ENCODE measurements around the gene MRPL38. TPM values are rescaled to one million over a fixed set of nuclear protein-coding genes. Genes with fewer than 3 reads are reported as not detected.

Gene MRPL38
- total RNA-seq, 5 donors from 2014 or later (not counting 1 experiment from before 2014, with no cell fraction given): 116 to 170 (median 144) TPM

- no peak overlapping the region for H3K4me3 ChIP-seq (ENCODE audit: control insufficient read depth in 1 of 2, extremely low read depth in 1 of 2, low read length in 1 of 2)
- H3K9me3 ChIP-seq: no peaks in the 10 kb centered on the region
- H3K27me3 ChIP-seq (replicated peaks in 1 of 2; ENCODE audit: control insufficient read depth in 2 of 2, extremely low read depth in 1 of 2, insufficient read depth in 2 of 2, low read length in 1 of 2): no peaks in the 10 kb centered on the region
- ChIA-PET CTCF (interaction anchor here in 1 of 2 donors (0.9 kb wide), 1 partner anchor 412 kb away, joined by 3 read pairs; no protein-coding TSS in a partner anchor), POLR2A (no interaction called here)
- WGBS (ENCODE audit: insufficient coverage): 89% methylated on average over 5 of the region's 8 CpGs
- Mint-ChIP-seq H3K36me3 (peaks cover 8% of the 10 kb centered on the region), H3K4me3 (no peak overlapping the region), H3K27me3 (no peaks in the 10 kb centered on the region), H3K27ac (no peak overlapping the region), H3K9me3 (no peaks in the 10 kb centered on the region), H3K4me1 (peaks cover 0 to 4% (median 3%) of the 10 kb centered on the region in 3 donors)
- ATAC-seq (replicated peaks in 1 of 4) (no peak), DNase-seq (no peak)
- H3K27ac ChIP-seq (ENCODE audit: low read length): no peak overlapping the region
- H3K4me1 ChIP-seq (ENCODE audit: control insufficient read depth in 1 of 2, extremely low read depth in 1 of 2, insufficient read depth in 2 of 2, low read length in 2 of 2): peaks cover 0 to 7% of the 10 kb centered on the region in 2 experiments
- H3K36me3 ChIP-seq (ENCODE audit: control insufficient read depth in 2 of 2, extremely low read depth in 1 of 2, insufficient read depth in 1 of 2, low read length in 1 of 2): peaks cover 0 to 13% of the 10 kb centered on the region in 2 donors
These were observed 10.6 kb upstream of the MRPL38 start for GRCh38 chr17:75915268-75915667.

GRCh38 chr17:75914643-75915267 is 10.1 kb upstream of the MRPL38 start:
- no peak overlapping the region for H3K4me3 Mint-ChIP-seq
- H3K27me3 ChIP-seq (replicated peaks in 1 of 2; ENCODE audit: control insufficient read depth in 2 of 2, extremely low read depth in 1 of 2, insufficient read depth in 2 of 2, low read length in 1 of 2): no peaks in the 10 kb centered on the region
- ChIA-PET CTCF (no interaction called here), POLR2A (no interaction called here)
- H3K4me3 ChIP-seq (ENCODE audit: control insufficient read depth in 1 of 2, extremely low read depth in 1 of 2, low read length in 1 of 2): no peak overlapping the region
- H3K4me1 ChIP-seq (ENCODE audit: control insufficient read depth in 1 of 2, extremely low read depth in 1 of 2, insufficient read depth in 2 of 2, low read length in 2 of 2): peaks cover 0 to 7% of the 10 kb centered on the region in 2 experiments
- ATAC-seq (replicated peaks in 1 of 4): no peak
- no peak overlapping the region for H3K27ac Mint-ChIP-seq
- no peaks in the 10 kb centered on the region for H3K27me3 Mint-ChIP-seq
- DNase-seq: no peak
- H3K27ac ChIP-seq (ENCODE audit: low read length): no peak overlapping the region
- no peaks in the 10 kb centered on the region for H3K9me3 ChIP-seq
- peaks cover 0 to 6% (median 5%) of the 10 kb centered on the region in 3 donors for H3K4me1 Mint-ChIP-seq
- peaks cover 8% of the 10 kb centered on the region for H3K36me3 Mint-ChIP-seq
- peaks cover 0 to 11% of the 10 kb centered on the region in 2 donors for H3K36me3 ChIP-seq (ENCODE audit: control insufficient read depth in 2 of 2, extremely low read depth in 1 of 2, insufficient read depth in 1 of 2, low read length in 1 of 2)
- no peaks in the 10 kb centered on the region for H3K9me3 Mint-ChIP-seq
- WGBS (ENCODE audit: insufficient coverage): 95% methylated on average over 34 of the region's 34 CpGs

- ChIA-PET POLR2A (no interaction called here), CTCF (no interaction called here)
- 97% methylated on average over 31 of the region's 32 CpGs for WGBS (ENCODE audit: insufficient coverage)
- no peaks in the 10 kb centered on the region for H3K9me3 ChIP-seq
- Mint-ChIP-seq H3K36me3 (peaks cover 8% of the 10 kb centered on the region), H3K27me3 (no peaks in the 10 kb centered on the region), H3K4me3 (no peak overlapping the region), H3K4me1 (peaks cover 0 to 6% (median 5%) of the 10 kb centered on the region in 3 donors), H3K27ac (no peak overlapping the region), H3K9me3 (no peaks in the 10 kb centered on the region)
- no peaks in the 10 kb centered on the region for H3K27me3 ChIP-seq (replicated peaks in 1 of 2; ENCODE audit: control insufficient read depth in 2 of 2, extremely low read depth in 1 of 2, insufficient read depth in 2 of 2, low read length in 1 of 2)
- ATAC-seq (replicated peaks in 1 of 4) (no peak), DNase-seq (no peak)
- H3K27ac ChIP-seq (ENCODE audit: low read length): no peak overlapping the region
- peaks cover 0 to 7% of the 10 kb centered on the region in 2 experiments for H3K4me1 ChIP-seq (ENCODE audit: control insufficient read depth in 1 of 2, extremely low read depth in 1 of 2, insufficient read depth in 2 of 2, low read length in 2 of 2)
- no peak overlapping the region for H3K4me3 ChIP-seq (ENCODE audit: control insufficient read depth in 1 of 2, extremely low read depth in 1 of 2, low read length in 1 of 2)
- peaks cover 2 to 6% of the 10 kb centered on the region in 2 donors for H3K36me3 ChIP-seq (ENCODE audit: control insufficient read depth in 2 of 2, extremely low read depth in 1 of 2, insufficient read depth in 1 of 2, low read length in 1 of 2)
These were observed 9.0 kb upstream of the MRPL38 start for GRCh38 chr17:75913537-75914210.

- H3K36me3 Mint-ChIP-seq: peaks cover 4% of the 10 kb centered on the region
- no peak for ATAC-seq (replicated peaks in 1 of 4)
- WGBS (ENCODE audit: insufficient coverage): 95% methylated on average over 5 of the region's 6 CpGs
These were observed 6.0 kb upstream of the MRPL38 start for GRCh38 chr17:75910699-75911098.

GRCh38 chr17:75909812-75910274 is 5.2 kb upstream of the MRPL38 start:
- Histone ChIP-seq H3K27me3 (replicated peaks in 1 of 2; ENCODE audit: control insufficient read depth in 2 of 2, extremely low read depth in 1 of 2, insufficient read depth in 2 of 2, low read length in 1 of 2) (no peaks in the 10 kb centered on the region), H3K9me3 (no peaks in the 10 kb centered on the region), H3K36me3 (ENCODE audit: control insufficient read depth in 2 of 2, extremely low read depth in 1 of 2, insufficient read depth in 1 of 2, low read length in 1 of 2) (peaks cover 2 to 6% of the 10 kb centered on the region in 2 donors), H3K4me1 (ENCODE audit: control insufficient read depth in 1 of 2, extremely low read depth in 1 of 2, insufficient read depth in 2 of 2, low read length in 2 of 2) (peaks cover 0 to 11% of the 10 kb centered on the region in 2 experiments), H3K4me3 (ENCODE audit: control insufficient read depth in 1 of 2, extremely low read depth in 1 of 2, low read length in 1 of 2) (no peak overlapping the region), H3K27ac (ENCODE audit: low read length) (no peak overlapping the region)
- peaks cover 0 to 13% (median 10%) of the 10 kb centered on the region in 3 donors for H3K4me1 Mint-ChIP-seq
- peak overlapping the region in 1 of 3 donors; percentile 6 for H3K4me3 Mint-ChIP-seq
- peak overlapping the region in 1 of 2 donors; percentile 39 for H3K27ac Mint-ChIP-seq
- POLR2A ChIA-PET: no interaction called here
- 60% methylated on average over 2 of the region's 11 CpGs for WGBS (ENCODE audit: insufficient coverage)
- no peaks in the 10 kb centered on the region for H3K27me3 Mint-ChIP-seq
- H3K36me3 Mint-ChIP-seq: peaks cover 4% of the 10 kb centered on the region
- H3K9me3 Mint-ChIP-seq: no peaks in the 10 kb centered on the region
- ATAC-seq (replicated peaks in 1 of 4) (no peak), DNase-seq (no peak)
- CTCF ChIA-PET: interaction anchor here (0.6 to 1.6 kb wide), 6 partner anchors 27 to 492 kb away, joined by 3 to 5 read pairs (median 3); no protein-coding TSS in a partner anchor

More at GRCh38 chr17:75910699-75911098, 6.0 kb upstream of the MRPL38 start:
- no peaks in the 10 kb centered on the region for H3K27me3 ChIP-seq (replicated peaks in 1 of 2; ENCODE audit: control insufficient read depth in 2 of 2, extremely low read depth in 1 of 2, insufficient read depth in 2 of 2, low read length in 1 of 2)
- H3K4me3 ChIP-seq (ENCODE audit: control insufficient read depth in 1 of 2, extremely low read depth in 1 of 2, low read length in 1 of 2): no peak overlapping the region
- Mint-ChIP-seq H3K27me3 (no peaks in the 10 kb centered on the region), H3K4me1 (peaks cover 0 to 10% (median 7%) of the 10 kb centered on the region in 3 donors), H3K27ac (no peak overlapping the region), H3K4me3 (no peak overlapping the region), H3K9me3 (no peaks in the 10 kb centered on the region)
- no peak overlapping the region for H3K27ac ChIP-seq (ENCODE audit: low read length)
- peaks cover 0 to 4% of the 10 kb centered on the region in 2 experiments for H3K4me1 ChIP-seq (ENCODE audit: control insufficient read depth in 1 of 2, extremely low read depth in 1 of 2, insufficient read depth in 2 of 2, low read length in 2 of 2)
- peaks cover 2 to 6% of the 10 kb centered on the region in 2 donors for H3K36me3 ChIP-seq (ENCODE audit: control insufficient read depth in 2 of 2, extremely low read depth in 1 of 2, insufficient read depth in 1 of 2, low read length in 1 of 2)
- no peak for DNase-seq
- POLR2A ChIA-PET: no interaction called here
- CTCF ChIA-PET: interaction anchor here (0.6 to 1.6 kb wide), 3 partner anchors 94 to 192 kb away, joined by 3 to 4 read pairs (median 3); no protein-coding TSS in a partner anchor
- no peaks in the 10 kb centered on the region for H3K9me3 ChIP-seq

GRCh38 chr17:75909051-75909811 is 4.5 kb upstream of the MRPL38 start:
- no peak for DNase-seq
- ATAC-seq (replicated peaks in 1 of 4): no peak
- peaks cover 0 to 14% of the 10 kb centered on the region in 2 experiments for H3K4me1 ChIP-seq (ENCODE audit: control insufficient read depth in 1 of 2, extremely low read depth in 1 of 2, insufficient read depth in 2 of 2, low read length in 2 of 2)
- Mint-ChIP-seq H3K36me3 (peaks cover 3% of the 10 kb centered on the region), H3K9me3 (no peaks in the 10 kb centered on the region), H3K27me3 (no peaks in the 10 kb centered on the region), H3K4me3 (no peak overlapping the region), H3K27ac (no peak overlapping the region), H3K4me1 (peaks cover under 1 to 15% (median 10%) of the 10 kb centered on the region in 3 donors)
- H3K4me3 ChIP-seq (ENCODE audit: control insufficient read depth in 1 of 2, extremely low read depth in 1 of 2, low read length in 1 of 2): no peak overlapping the region
- H3K27me3 ChIP-seq (replicated peaks in 1 of 2; ENCODE audit: control insufficient read depth in 2 of 2, extremely low read depth in 1 of 2, insufficient read depth in 2 of 2, low read length in 1 of 2): no peaks in the 10 kb centered on the region
- no peak overlapping the region for H3K27ac ChIP-seq (ENCODE audit: low read length)
- ChIA-PET CTCF (interaction anchor here (0.6 to 1.6 kb wide), 5 partner anchors 27 to 493 kb away, joined by 3 to 5 read pairs (median 3); no protein-coding TSS in a partner anchor), POLR2A (no interaction called here)
- peaks cover 2 to 6% of the 10 kb centered on the region in 2 donors for H3K36me3 ChIP-seq (ENCODE audit: control insufficient read depth in 2 of 2, extremely low read depth in 1 of 2, insufficient read depth in 1 of 2, low read length in 1 of 2)
- 96% methylated on average over 9 of the region's 14 CpGs for WGBS (ENCODE audit: insufficient coverage)
- no peaks in the 10 kb centered on the region for H3K9me3 ChIP-seq
